WERI-Rb-1 (cell line): ENCODE data around the gene CAMTA1.

ENCODE experiments used
- DNase-seq: peaks from one replicate; pipeline ENCODE4 v3.0.0-alpha.2; 2020
- H3K27ac ChIP-seq: fragments of 250-450 bp; sonication (Bioruptor Pico); 2 replicates; pipeline ENCODE4 v1.5.1; 2020; ENCODE audit warnings: mild to moderate bottlenecking, moderate library complexity
- H3K27me3 ChIP-seq: fragments of 250-450 bp; sonication (Bioruptor Pico); 2 replicates; pipeline ENCODE4 v1.5.1; 2021; ENCODE audit warnings: mild to moderate bottlenecking, low read depth, moderate library complexity; ENCODE audit not compliant: insufficient read depth, severe bottlenecking
- H3K36me3 ChIP-seq: fragments of 250-450 bp; sonication (Bioruptor Pico); 2 replicates; pipeline ENCODE4 v1.5.1; 2020; ENCODE audit warnings: mild to moderate bottlenecking, moderate library complexity
- H3K4me3 ChIP-seq: 2 replicates; pipeline ENCODE4 v1.5.1; 2011; ENCODE audit warnings: low read depth, mild to moderate bottlenecking, control low read depth, low read length
- H3K9me3 ChIP-seq: fragments of 250-450 bp; sonication (Bioruptor Pico); 2 replicates; pipeline ENCODE4 v1.5.1; 2021; ENCODE audit warnings: mild to moderate bottlenecking, moderate library complexity; ENCODE audit not compliant: severe bottlenecking
- TF ChIP-seq, protein P1 (sequence below): IDR thresholded peaks from 2 replicates; pipeline ENCODE4 v1.5.1; 2011; ENCODE audit warnings: low read depth, mild to moderate bottlenecking, control low read depth, inconsistent platforms, low read length

The CAMTA1 gene

GRCh38 chr1:6888268-6888667 is 103.0 kb downstream of the CAMTA1 start:
- no peaks in the 10 kb centered on the region for H3K9me3 ChIP-seq
- H3K27ac ChIP-seq, result no peak overlapping the region
- H3K36me3 ChIP-seq, result no peaks in the 10 kb centered on the region
- no peak for DNase-seq
- no peak overlapping the region for H3K4me3 ChIP-seq
- H3K27me3 ChIP-seq, result no peaks in the 10 kb centered on the region
- TF ChIP-seq, protein P1, sequence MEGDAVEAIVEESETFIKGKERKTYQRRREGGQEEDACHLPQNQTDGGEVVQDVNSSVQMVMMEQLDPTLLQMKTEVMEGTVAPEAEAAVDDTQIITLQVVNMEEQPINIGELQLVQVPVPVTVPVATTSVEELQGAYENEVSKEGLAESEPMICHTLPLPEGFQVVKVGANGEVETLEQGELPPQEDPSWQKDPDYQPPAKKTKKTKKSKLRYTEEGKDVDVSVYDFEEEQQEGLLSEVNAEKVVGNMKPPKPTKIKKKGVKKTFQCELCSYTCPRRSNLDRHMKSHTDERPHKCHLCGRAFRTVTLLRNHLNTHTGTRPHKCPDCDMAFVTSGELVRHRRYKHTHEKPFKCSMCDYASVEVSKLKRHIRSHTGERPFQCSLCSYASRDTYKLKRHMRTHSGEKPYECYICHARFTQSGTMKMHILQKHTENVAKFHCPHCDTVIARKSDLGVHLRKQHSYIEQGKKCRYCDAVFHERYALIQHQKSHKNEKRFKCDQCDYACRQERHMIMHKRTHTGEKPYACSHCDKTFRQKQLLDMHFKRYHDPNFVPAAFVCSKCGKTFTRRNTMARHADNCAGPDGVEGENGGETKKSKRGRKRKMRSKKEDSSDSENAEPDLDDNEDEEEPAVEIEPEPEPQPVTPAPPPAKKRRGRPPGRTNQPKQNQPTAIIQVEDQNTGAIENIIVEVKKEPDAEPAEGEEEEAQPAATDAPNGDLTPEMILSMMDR, result no peak

DNA sequence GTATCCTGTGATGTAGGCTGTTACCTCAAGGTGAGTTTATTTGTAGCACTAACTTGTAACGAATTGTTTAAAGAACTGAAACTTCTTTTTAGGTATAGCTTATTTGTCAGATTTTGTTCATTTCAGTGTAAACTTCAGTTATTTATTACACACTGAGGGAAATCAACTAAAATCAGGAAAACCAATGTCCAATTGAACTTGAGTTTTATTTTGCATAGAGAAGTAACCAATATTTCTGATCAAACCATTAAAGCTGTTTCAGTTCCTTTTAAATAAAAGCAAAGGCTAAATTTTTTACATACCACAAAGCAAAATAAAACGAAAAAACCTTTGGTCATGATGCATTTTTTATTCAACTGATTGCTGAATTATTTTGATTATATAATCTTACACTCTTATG is 103.6 kb downstream of the CAMTA1 start:
- no peaks in the 10 kb centered on the region for H3K27me3 ChIP-seq
- no peak overlapping the region for H3K4me3 ChIP-seq
- H3K27ac ChIP-seq, result no peak overlapping the region
- DNase-seq, result no peak
- TF ChIP-seq, protein P1, result no peak
- no peaks in the 10 kb centered on the region for H3K36me3 ChIP-seq
- no peaks in the 10 kb centered on the region for H3K9me3 ChIP-seq

GRCh38 chr1:6889875-6890480 is 104.7 kb downstream of the CAMTA1 start:
- H3K27ac ChIP-seq, result no peak overlapping the region
- DNase-seq, result peak; percentile 58
- TF ChIP-seq, protein P1, result peak; percentile 81
- H3K9me3 ChIP-seq, result no peaks in the 10 kb centered on the region
- H3K27me3 ChIP-seq, result no peaks in the 10 kb centered on the region
- H3K4me3 ChIP-seq, result no peak overlapping the region
- no peaks in the 10 kb centered on the region for H3K36me3 ChIP-seq

DNA sequence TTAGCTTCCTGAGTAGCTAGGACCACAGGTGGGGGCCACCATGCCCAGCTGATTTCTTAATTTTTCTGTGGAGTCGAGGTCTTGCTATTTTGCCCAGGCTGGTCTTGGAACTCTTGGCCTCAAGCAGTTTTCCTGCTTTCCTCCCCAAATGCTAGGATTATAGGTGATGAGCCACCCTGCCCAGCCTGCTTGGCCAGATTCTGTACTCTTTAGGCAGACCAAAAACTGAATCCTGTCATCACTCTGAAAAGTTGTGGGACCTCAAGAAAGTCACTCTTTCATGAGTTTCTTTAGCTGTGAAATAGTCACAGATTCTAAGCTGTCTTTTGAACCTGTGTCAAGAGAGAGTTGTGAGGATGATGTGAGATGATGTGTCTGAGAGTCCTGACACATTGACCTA is 105.4 kb downstream of the CAMTA1 start:
- no peak for DNase-seq
- no peak overlapping the region for H3K27ac ChIP-seq
- H3K36me3 ChIP-seq, result no peaks in the 10 kb centered on the region
- H3K4me3 ChIP-seq, result no peak overlapping the region
- H3K27me3 ChIP-seq, result no peaks in the 10 kb centered on the region
- TF ChIP-seq, protein P1, result no peak
- H3K9me3 ChIP-seq, result no peaks in the 10 kb centered on the region

DNA sequence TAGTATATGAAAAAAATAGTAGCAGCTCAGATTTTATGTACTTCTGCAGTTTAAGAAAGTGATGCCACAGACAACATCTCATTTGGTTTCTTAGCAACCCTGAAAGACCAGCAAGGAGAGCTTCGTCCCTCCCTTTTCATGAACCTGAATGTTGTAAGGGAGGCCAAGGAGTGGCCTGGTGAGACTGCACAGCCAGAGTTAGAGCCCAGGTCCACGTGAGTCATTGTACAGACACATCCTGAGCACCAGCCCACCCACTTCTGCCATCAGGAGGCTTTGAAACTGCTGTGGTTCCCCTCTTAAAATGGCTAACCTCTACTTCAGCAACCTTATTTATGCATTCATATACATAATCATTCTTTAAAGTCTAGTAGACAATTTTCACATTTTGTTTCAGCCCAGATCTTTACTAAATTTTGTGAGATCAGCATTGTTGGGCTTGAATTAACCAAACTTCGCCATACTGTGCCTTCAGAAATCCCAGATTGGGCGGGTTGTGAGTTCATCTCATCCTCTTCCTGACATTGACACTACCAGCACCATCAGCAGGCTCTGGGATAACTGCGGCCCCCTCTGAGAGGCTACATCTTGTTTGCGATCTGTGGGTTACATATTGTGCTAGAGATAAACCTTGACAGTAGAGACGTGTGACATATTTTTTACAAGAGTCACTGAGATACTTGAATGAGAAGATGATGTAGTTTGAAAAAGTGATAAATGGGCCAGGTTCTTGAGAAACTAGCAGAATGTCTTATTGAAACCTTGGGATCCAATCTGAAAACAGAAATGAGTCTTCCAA is 106.7 kb downstream of the CAMTA1 start:
- Histone ChIP-seq H3K9me3 (no peaks in the 10 kb centered on the region), H3K36me3 (no peaks in the 10 kb centered on the region), H3K4me3 (no peak overlapping the region), H3K27ac (no peak overlapping the region), H3K27me3 (no peaks in the 10 kb centered on the region)
- DNase-seq, result no peak
- TF ChIP-seq, protein P1, result no peak
